GM18508 (cell line): Measurements from ENCODE around the gene CDC42BPA.
"Not testable (repeated sequence)": the region's sequence is repeated elsewhere in the genome, so short reads cannot be mapped to it uniquely, and the experiment has no call there.

ENCODE experiments used
- ATAC-seq: cut with Tn5 transposase; IDR thresholded peaks from one replicate; pipeline ENCODE4 v1.9.1; 2021; ENCODE audit warnings: moderate number of reproducible peaks; ENCODE audit not compliant: insufficient read depth, unreplicated experiment

CDC42BPA gene

DNA sequence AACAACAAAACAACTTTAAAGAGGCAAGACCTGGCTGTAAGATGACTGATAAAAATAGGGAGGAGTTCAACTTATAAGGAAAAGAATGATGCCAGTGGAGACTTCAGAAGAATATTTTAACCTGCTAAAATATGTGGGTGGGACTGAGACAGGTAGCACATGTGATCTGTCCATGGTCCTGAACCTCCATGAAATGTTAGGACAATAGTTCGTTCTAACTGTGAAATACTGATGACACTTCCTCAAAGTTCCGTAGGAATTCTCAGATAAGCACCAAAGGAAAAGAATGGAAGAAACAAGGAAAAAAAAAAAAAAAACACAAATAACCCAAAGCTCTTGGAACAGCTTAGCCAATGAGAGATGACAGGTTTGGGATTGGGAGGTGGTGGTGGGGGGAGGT is 44.7 kb downstream of the CDC42BPA start:
- no peak for ATAC-seq

DNA sequence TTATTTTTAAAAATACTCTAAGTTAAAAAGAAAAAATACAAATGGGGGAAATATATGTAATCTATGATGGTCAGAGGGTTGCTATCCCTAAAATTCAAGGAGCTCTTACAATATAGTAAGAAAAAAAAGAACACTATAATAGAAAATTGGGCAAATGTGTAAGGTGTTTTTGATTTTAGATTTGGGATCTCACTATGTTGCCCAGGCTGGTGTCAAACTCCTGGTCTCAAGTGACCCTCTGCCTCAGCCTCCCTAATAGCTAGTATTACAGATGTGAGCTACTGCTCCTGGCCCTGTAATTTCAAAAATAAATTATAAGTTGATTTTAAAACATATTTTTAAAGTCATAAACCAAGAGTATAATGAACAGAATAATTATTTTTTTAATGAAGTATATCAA is 45.9 kb downstream of the CDC42BPA start:
- no peak for ATAC-seq

DNA sequence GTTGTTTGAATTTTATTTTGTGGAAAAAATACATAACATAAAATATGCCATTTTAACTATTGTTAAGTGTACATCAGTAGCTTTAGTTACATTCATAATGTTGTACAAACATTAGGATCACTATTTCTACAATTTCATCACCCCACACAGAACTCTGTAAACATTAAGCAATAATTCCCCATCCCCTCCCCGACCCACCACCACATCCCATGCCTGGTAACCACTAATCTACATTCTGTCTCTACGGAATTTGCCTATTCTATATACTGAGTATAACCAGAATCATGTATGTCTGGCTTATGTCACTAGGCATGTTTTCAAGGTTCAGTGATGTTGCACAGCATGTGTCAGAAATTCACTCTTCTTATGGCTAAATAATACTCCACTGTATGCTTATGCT is 47.7 kb downstream of the CDC42BPA start:
- ATAC-seq = no peak

DNA sequence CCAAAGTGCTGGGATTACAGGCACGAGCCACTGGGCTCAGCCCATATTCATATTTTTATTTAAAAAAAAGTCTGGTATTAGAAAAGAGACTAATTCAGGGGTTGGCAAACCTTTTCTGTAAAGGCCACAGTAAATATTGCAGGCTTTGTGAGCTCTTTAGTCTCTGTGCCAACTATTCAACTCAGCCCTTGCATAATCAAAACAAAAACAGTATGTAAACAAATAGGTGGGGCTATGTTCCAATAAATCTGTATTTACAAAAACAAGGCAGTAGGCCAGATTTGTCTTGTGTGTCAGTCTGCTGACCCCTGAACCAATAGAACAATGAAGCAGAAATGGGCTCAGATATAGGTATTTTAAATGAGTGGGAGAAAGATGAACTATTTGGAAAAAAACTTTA is 49.3 kb downstream of the CDC42BPA start:
- ATAC-seq = no peak

DNA sequence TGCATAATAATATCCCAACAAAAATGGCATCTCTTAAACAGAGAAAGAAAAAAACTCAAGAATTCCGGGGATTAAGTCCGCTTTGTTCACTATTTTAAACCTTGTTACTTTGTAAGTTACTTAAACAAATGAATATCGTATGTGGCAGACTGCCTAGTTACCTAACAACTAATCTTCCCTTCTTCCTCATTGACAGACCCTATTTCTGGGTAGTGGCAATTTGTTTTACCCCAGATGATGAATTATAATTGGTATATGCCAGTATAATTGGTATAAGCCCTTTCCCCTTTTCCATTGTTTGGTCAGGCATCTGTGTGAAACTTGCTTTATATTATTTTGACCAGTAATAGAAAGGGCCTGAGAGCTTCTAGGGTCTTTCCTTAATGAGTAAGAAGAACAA is 52.4 kb downstream of the CDC42BPA start:
- ATAC-seq = no peak

DNA sequence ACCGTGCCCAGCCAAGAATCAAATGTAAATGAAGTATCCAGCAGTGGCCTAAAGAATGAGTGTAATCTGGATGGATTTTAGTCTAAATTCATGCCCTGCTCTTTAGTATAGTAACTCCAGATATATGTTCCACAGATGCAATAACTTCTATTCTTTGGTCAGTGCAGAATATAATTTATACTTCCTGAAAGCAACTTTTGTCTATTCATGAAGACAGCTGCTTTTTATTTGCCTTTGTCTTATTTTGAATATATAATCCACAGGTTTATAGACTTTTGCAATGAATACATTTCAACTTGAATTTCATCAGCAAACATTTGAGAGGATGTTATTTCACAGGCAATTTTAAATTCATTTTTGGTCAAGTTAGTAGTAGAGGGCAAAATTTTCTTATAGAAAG is 54.4 kb downstream of the CDC42BPA start:
- no peak for ATAC-seq

DNA sequence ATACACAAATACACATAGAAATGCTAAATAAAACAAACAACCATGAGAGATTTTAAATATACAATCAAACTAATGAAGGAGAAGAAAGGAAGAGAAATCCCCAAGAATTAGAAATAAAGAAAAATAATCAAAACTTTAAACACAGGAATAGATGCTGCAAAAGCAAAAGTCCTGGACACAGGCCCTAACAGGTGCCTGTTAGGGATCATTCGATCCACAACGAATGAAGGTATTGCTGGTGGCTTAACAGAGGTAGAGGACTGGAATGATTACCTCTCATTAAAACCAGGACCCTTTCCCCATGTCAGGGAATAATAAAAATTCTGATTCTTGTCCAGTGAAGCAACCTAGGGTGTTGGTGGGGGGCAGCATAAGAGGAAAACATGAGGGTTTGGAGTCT is 56.8 kb downstream of the CDC42BPA start:
- ATAC-seq = no peak

DNA sequence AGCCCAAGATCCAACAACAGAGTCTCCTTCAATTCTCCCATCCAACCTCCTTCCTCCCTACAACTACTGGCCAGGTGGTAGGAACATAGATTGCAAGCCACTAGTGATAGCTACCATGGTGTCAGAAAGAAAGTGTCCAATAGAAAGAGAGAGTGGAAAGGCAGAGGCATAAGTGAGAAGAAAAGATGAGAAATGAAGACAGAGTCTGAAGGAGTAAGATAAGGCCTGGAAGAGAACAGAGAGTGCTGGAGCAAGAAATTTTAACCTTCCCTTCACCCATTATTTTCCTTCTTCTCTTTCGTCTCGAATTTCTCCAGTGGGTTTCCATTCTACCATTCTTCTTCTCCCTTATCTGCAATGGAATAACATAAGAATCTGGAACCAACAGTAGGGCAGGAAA is 57.9 kb downstream of the CDC42BPA start:
- ATAC-seq = no peak

DNA sequence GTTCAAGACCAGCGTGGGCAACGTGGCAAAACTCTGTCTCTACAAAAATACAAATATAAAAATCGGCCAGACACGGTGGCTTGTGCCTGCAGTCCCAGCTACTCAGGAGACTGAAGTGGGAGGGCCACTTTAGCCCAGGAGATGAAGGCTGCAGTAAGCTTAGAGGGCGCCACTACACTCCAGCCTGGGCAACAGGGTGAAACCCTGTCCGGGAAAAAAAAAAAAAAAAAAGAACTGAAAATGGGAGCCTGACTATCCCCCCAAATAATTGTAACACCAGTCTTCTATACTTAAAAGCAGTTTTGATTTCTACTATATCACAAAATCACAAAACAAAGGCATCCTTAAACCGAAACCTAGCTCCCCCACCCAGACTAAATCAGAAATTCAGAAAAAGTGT is 60.3 kb downstream of the CDC42BPA start:
- no peak for ATAC-seq

DNA sequence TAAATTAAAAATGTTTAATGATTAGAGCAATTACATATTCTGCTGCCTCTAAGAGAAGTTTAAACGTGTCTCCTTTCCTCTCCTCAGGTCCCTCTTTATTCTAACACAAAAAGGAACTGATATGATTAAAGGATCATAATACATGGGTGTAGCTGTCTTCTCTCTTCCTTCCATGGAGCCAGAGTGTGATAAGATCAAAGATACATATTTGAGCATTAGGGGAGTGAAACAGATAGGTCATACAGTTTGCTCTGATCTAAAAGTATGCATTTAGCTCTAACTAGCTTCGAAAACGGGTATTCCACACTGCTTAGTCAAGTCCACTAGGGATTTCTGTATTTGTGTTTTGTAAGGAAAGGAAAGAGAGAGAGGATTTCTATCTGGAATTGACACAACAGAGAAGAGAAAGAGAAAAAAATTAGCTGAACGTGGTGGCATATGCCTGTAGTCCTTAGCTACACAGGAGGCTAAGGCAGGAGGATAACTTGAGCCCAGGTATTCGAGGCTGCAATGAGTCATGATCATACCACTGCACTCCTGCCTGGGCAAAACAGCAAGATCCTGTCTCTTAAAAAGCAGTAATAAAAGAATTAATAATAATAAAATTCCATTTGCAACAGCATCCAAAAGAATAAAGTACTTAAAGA is 63.1 kb downstream of the CDC42BPA start:
- ATAC-seq = no peak

DNA sequence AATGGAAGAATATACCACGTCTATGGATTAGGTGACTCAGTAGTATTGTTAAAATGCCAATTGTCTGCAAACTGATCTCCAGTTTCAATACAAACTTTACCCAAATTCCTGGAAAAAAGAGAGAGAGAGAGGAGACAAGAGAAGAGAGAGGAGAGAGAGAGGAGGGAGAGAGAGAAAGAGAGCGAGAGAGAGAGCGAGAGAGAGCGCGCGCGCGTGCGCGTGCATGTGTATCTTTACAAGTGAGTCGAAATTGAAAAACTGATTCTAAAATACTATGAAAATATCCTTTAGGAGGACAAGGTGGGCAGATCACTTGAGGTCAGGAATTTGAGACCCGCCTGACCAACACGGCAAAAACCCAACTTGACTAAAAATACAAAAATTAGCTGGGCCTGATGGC is 65.2 kb downstream of the CDC42BPA start:
- ATAC-seq = no peak

DNA sequence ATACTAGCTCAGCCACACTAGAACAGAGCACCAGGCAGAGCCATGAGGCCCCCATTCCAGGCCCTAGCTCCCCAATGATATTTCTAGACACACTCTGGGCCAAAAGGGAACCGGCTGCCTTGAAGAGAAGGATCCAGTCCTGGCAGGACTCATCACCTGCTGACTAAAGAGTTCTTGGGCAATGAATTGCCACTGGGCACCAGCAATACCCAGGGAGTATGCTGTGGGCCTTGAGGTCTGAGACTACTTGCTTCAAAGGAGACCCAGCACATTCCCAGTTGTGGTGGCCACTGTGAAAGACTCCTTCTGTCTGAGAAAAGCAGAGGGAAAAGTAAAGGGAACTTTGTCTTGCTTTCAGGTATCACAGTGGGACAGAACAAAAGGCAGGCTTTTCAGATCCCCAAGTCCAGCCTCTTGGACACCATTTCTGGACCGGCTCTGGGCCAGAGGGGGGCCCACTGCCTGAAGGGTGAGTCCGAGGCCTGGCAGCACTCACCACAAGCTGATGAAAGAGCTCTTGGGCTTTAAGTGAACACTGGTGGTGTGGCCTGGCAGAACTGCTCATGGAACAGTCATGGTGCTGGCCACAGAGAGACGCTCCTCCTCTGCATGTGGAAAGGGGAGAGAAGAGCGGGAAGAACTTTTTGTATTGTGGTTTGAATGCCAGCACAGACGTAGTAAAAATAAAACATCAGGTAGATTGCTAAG is 72.5 kb downstream of the CDC42BPA start:
- no peak for ATAC-seq

DNA sequence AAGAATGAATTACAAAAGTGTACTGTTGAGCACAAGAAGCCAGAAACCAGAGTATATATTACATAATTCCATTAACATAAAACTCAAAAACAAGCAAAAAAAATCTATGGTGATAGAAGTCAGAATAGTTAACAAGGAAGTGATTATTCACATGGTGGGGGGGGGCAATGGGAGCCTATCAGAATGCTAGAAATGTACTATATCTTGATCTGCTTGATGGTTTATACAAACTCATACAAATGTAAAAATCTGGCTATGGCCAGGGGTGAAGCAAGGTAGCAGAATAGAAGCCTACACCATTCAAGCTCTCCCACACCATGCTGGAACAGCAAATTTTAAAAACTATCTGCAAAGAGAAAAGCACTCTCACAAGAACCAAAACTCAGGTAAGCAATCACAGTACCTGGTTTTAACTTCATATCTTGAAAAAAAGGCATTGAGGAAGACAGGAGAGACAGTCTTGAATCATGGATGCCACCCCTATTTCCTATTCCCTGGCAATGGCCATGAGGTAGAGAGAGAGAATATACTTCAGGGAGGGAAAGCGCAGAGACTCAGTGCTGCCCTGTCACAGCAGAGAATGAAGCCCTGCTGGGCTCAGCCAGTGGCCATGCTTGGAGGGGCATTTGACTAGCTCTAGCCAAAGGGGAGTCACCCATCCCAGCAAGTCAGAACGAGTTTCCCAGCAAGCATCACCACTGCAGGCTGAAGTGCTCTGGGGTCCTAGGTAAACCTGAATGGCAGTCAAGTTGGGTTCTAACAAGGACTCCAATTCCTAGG is 73.8 kb downstream of the CDC42BPA start:
- no peak for ATAC-seq

DNA sequence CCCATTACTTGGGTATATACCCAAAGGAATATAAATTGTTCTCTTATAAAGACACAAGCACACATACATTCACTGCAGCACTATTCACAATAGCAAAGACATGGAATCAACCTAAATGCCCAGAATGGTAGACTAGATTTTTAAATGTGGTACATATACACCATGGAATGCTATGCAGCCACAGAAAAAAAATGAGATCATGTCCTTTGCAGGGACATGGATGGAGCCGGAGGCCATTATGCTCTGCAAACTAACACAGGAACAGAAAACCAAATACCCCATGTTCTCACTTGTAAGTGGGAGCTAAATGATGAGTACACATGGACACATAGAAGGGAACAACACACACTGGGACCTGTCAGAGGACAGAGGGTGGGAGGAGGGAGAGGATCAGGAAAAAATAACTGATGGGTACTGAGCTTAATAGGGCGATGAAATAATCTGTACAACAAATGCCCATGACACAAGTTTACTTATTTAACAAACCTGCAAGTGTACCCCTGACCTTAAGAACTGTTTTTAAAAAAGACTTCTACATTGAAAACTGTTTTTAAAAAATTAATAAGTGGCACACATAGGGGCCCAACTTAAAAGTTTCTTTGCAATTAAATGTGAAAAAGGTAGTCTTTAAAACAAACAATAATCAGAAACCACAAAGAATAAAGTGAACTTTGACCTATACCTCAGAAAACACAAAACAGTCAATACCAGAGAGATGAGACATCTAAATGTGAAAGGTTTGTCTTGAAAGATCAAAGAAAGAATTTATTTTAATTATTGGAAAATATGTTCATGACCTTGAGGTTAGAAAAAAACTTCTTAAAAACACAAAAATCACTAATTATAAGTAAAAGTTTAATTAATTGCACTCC is 75.2 kb downstream of the CDC42BPA start:
- ATAC-seq = no peak

DNA sequence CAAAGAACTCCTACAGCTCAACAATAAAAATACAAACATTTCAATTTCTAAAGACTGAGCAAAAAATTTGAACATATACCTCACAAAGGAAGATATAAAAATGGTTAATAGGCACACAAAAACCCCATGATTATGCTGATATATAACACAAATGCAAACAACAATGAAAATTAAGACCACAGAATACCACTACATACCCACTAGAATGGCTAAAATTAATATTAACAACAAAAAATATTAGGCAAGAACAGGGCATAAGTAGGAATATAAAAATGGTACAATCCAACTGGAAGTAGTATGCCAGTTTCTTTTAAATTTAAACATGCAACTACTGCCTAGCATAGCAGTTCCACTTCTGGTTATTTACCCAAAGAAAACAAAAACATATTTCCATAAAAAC is 77.3 kb downstream of the CDC42BPA start:
- no peak for ATAC-seq

DNA sequence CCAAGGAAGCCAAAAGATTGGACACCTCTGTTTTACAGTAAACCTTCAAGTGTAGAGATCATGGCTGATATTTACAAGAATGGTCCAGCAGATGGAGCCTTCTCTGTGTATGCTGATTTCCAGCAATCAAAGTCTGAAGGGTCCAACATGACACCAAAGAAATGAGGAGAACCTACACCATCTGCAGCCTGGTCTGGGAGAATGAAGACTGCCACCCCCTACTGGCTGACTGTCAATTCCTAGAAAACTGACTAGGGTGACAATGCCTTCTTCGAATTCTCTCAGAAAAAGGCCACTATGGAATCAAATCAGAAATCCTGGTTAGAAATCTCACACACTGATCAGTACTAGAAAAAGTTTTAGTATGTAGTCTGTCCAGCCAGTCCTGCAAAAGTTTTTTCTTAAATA is 83.3 kb downstream of the CDC42BPA start:
- no peak for ATAC-seq

DNA sequence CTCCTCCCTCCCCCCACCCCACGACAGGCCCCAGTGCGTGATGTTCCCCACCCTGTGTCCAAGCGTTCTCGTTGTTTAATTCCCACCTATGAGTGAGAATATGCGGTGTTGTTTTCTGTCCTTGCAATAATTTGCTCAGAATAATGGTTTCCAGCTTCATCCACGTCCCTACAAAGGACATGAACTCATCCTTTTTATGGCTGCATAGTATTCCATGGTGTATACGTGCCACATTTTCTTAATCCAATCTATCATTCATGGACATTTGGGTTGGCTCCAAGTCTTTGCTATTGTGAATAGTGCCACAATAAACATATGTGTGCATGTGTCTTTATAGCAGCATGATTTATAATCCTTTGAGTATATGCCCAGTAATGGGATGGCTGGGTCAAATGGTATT is 87.2 kb downstream of the CDC42BPA start:
- not testable (repeated sequence) for ATAC-seq

DNA sequence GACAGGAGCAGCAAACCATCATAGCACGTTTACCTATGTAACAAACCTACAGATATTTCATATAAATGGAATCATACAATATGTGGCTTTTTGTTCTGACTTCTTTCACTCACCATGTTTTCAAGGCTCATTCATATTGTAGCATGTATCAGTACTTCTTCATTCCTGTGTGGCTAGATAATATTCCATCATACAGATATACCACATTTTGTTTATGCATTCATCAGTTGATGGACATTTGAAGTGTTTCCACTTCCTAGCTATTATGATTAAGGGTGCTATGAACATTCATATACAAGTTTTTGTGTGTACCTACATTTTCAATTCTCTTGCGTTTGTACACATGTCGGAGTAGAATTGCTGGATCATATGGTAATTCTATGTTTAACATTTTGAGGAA is 90.1 kb downstream of the CDC42BPA start:
- no peak for ATAC-seq

DNA sequence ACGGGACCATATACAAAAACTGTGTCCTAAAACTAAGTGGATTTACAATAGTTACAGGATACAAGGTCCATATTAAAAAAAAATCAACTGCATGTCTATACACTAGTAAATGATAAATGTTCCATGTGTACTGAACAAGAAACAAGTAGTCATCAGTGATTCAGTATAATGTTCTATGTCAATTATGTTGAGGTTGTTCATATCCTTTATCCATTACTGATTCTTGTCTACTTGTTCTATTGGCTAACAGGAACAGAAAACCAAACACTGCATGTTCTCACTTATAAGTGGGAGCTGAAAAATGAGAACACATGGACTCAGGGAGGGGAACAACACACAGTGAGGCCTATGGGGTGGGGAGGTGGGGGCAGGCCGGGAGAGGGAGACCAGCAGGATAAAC is 90.5 kb downstream of the CDC42BPA start:
- ATAC-seq = no peak

DNA sequence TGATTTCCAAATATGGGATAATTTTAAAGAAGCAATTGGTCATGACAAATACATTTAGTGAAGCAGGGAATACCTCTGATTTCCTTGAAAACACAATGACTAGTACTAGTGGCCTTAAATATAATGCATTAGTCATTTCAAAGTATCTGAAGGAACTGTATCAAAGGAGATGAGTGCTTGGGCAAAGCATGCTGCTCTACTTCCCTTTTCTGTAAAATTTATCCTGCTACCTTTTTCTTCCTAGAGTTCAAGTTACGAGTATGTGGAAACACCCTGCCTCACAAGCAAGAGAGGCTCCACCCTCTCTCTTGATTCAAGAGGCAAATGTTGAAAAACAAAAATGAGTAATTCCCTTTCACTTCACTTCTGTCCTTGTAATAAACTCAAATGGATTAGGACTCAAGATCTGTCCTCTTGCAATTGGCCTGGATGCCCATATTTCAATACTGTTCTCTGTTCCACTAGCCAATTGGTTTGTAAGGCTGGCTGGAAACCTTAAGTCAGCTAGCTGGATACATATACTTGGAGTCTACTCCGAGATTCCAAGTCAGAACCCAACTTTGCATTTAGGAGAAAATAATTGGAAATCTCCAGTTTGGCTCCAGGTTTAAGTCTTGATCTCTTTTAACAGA is 92.5 kb downstream of the CDC42BPA start:
- ATAC-seq = no peak
